HG02970 (cell line): ENCODE data around the gene GABRR2.
"Not testable (repeated sequence)": the region's sequence is repeated elsewhere in the genome, so short reads cannot be mapped to it uniquely, and the experiment has no call there.

Experiments used
- ATAC-seq: cut with Tn5 transposase; IDR thresholded peaks from one replicate; pipeline ENCODE4 v1.9.1; 2021; ENCODE audit warnings: mild to moderate bottlenecking, moderate library complexity, moderate number of reproducible peaks; ENCODE audit not compliant: unreplicated experiment, low FRiP score

The GABRR2 gene

GRCh38 chr6:89264296-89264695 is 50.8 kb downstream of the GABRR2 start:
- ATAC-seq = no peak

DNA sequence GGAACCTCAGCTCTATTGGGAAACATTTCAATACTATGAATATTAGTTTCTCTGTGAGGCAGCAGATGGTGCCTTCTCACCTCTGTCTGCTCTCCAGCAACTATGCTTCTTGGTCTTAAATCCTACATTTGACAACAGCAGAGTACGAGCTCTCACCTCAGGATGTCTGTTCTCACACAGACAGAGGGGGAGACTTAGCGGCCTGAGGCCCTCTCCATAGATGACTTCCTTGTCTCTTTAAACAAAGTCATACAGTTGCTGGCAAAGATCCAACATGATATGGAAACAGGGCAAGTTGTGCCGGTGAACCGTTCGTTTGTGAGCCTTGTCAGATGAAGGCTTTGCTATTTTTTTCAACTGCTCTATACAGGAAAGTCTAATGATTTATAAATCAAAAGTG is 54.3 kb downstream of the GABRR2 start:
- no peak for ATAC-seq

DNA sequence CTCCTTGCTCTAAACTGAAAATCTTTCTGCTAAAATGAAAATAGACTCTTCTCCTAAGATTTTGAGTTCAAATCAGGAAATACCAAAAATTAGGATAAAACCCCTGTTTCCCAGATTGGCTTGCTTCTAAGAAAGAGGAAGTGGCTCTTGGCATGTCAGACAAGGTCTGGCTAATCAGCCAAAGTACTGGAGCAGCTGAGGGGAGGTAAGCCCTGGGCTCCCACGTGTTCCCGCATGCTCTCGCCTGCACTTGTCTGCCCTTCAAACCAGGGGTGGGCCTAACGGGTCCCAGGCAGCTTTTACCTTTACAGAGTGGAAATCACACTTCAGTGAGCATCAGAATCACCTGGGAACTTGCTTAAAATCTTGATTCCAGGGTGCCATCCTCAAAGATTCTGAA is 54.8 kb downstream of the GABRR2 start:
- no peak for ATAC-seq

GRCh38 chr6:89258912-89259311 is 56.2 kb downstream of the GABRR2 start:
- no peak for ATAC-seq

GRCh38 chr6:89257781-89258180 is 57.3 kb downstream of the GABRR2 start:
- no peak for ATAC-seq

DNA sequence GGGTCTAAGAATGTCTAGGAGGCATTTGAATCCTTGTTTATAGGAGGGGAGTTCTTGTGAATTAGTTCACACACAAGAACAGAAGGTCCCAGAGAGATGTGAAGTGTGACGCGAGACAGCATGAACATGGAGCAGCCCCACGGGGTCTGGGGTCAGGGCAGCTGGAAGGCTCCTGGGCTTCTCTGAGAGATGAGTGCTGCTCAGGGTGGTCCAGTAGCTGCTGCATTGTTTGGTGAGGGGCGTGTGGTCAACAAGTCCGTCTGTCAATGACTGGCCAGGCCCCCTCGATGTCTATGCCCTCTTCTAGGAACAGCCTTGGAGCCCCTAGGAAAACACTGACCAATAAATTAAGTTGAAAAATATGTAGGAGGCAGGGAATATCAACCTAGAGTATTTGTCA is 57.8 kb downstream of the GABRR2 start:
- ATAC-seq = no peak

GRCh38 chr6:89255417-89255816 is 59.7 kb downstream of the GABRR2 start:
- no peak for ATAC-seq

DNA sequence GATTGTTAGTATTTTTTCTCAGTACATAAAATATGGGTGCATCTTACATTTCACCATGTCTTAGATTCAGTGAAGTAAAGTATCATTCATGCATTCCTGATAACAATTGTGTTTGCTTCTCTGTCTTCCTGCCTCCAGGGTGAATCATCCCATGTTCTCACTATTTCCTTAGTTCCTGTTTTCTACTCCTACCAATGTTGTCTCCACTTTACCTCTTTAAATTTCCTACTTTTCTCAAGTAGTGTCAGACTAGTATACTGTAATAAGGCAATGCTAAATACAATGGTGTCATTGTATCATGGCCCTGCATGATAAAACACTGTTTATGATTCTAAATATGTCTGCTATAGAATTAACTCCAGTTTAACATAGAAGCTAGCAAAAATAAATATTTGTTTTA is 60.5 kb downstream of the GABRR2 start:
- no peak for ATAC-seq

DNA sequence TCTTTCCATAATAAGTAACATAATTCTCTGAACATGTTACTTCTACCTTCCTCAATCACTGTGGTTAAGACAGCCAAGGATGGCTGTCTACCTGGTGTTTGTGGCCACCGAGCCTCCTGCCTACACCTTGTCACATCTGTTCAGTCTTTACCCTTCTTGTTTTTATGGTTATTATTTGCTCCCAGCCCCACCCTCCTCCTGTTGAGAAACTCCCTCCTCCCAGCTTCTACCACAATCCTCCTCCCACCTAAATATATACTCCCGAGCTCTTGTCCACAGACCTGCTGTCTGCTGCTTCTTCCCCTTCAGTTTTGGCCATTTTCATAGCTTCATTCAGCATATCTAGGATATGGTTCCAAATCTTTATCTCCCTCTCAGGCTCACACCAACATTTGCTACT is 62.2 kb downstream of the GABRR2 start:
- ATAC-seq = no peak

DNA sequence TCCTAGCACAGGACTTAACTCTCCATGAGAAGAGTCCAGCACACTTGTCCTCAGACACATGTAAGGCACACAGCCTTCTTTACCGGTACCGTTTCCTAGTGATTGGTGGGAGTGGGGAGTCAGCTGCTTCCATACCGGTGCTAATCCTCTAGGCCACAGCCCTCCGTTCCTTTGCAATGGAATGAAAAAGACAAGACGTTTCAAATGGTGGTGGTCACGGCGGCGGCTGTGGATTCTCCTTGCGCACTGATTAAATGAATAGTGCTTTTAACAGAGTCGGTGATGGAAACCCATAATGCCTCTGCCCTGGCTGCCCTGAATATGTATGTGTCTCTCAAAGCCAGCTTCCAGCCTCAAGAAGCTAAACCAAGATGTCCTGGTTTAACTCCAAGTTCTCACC is 63.1 kb downstream of the GABRR2 start:
- no peak for ATAC-seq

GRCh38 chr6:89251170-89251569 is 63.9 kb downstream of the GABRR2 start:
- no peak for ATAC-seq

- ATAC-seq = no peak
Observed at GRCh38 chr6:89250239-89250638, 64.9 kb downstream of the GABRR2 start.

- no peak for ATAC-seq
Observed at GRCh38 chr6:89244241-89244985, 70.7 kb downstream of the GABRR2 start.

DNA sequence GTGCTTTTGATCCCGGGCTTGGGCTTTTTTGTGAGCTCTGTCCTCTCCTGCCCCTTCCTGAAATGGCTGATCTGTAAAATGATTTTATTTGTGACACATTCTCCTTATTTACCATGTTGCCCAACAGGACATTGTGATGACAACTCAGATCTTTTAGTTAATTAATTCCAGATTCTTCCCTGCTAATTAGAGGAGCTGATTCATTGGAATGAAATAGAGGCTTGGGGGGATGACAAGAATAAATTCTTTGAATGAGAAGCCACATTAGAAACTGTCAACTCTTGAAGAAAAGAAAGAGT is 71.8 kb downstream of the GABRR2 start:
- ATAC-seq = no peak

DNA sequence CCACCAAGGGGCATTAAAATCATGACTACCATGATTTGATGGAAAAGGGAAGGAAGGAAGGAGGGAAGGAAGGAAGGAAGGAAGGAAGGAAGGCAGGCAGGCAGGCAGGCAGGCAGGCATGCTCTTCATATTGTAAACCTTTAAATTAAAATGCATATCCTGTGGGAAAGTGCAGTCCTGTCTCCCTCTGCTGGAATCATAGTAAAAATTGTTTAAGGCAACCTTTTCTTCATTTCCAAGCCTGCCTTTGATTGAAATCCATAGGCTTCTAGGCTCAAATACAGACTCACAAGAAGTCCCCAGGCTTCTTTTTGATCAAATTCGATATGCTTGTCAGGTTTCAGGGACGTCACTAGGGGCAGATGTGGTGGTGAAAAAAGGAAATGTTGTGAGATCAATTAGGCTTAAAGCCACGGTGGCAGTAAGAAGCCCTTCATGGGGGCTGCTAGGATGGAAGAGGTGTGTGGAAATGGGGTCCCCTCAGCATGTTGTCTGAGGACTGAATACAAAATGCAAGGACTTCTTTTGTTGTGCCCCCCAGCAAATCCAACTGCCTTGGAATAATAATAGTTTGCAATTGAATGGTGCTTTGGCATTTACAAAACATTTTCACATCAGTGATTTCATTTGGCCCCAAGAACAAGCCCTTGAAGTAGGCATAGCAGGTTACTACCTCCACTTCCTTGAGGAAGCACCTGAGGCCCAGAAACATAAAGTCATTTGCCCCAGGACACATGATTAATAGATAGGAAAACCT is 72.3 kb downstream of the GABRR2 start:
- ATAC-seq = no peak

GRCh38 chr6:89239338-89239737 is 75.8 kb downstream of the GABRR2 start:
- no peak for ATAC-seq

DNA sequence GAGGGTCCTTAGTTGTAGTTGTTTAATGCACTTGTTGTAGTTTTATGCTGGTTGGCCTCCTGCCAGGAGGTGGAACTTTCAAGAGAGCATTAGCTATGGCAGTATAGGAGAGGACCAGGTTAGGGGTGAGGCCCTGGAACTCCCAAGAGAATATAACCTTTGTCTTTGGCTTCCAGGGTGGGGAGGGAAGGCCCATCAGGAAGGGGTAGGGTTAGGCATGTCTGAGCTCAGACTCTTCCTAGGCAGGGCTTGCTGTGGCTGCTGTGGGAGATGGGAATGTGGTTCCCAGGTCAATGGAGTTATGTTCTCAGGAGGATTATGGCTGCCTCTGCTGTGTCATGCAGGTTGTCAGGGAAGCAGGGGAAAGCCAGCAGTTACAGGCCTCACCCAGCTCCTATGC is 77.9 kb downstream of the GABRR2 start:
- ATAC-seq = no peak

GRCh38 chr6:89233605-89234004 is 81.5 kb downstream of the GABRR2 start:
- ATAC-seq = not testable (repeated sequence)

GRCh38 chr6:89222712-89223039 is 92.4 kb downstream of the GABRR2 start:
- ATAC-seq = no peak

GRCh38 chr6:89221971-89222711 is 93.0 kb downstream of the GABRR2 start:
- no peak for ATAC-seq

GRCh38 chr6:89221129-89221528 is 94.0 kb downstream of the GABRR2 start:
- ATAC-seq = no peak
